Measurements from ENCODE around the gene HDGFL3.

- TF ChIP-seq CTCF (IDR thresholded peaks at IDR 0.05) (no peak), POLR2A (IDR thresholded peaks at IDR 0.05; ENCODE audit: low read length) (no peak), MAX (IDR thresholded peaks at IDR 0.05) (no peak), REST (IDR thresholded peaks at IDR 0.05) (no peak), TP53 (CRISPR knock-in tag; IDR thresholded peaks at IDR 0.05) (no peak), CHD2 (IDR thresholded peaks at IDR 0.05; ENCODE audit: low read length, partially characterized antibody) (no peak)
Observed at GRCh38 chr15:83153288-83153687, 54.3 kb downstream of the HDGFL3 start.
